GM12891 (cell line): ENCODE results near the gene SFMBT1.
"Not testable (repeated sequence)": the region's sequence is repeated elsewhere in the genome, so short reads cannot be mapped to it uniquely, and the experiment has no call there.

Experiments
- DNase-seq: peaks from one replicate; pipeline ENCODE4 v3.0.0; 2011; ENCODE audit warnings: low spot score; ENCODE audit not compliant: insufficient read length
- FAIRE-seq: peaks from 2 replicates; lab custom pipeline; 2011; peaks lifted over from hg19 to GRCh38; lab: Jason Lieb, UNC
- PAX5 ChIP-seq: IDR thresholded peaks from 2 replicates; pipeline ENCODE4 v1.6.1; 2011; ENCODE audit warnings: low read length, moderate library complexity, mild to moderate bottlenecking; ENCODE audit not compliant: insufficient read depth, severe bottlenecking
- POLR2A ChIP-seq: IDR thresholded peaks from 2 replicates; pipeline ENCODE4 v1.6.1; 2011; ENCODE audit warnings: low read depth, low read length, control low read depth
- POLR2AphosphoS5 ChIP-seq: IDR thresholded peaks from 2 replicates; pipeline ENCODE4 v1.6.1; 2011; ENCODE audit warnings: low read depth, low read length, control low read depth
- POU2F2 ChIP-seq: IDR thresholded peaks from 2 replicates; pipeline ENCODE4 v1.6.1; 2011; ENCODE audit warnings: low read depth, mild to moderate bottlenecking, control low read depth, low read length, moderate library complexity
- SPI1 ChIP-seq: IDR thresholded peaks from 2 replicates; pipeline ENCODE4 v1.6.1; 2011; ENCODE audit warnings: low read depth, low read length, control low read depth
- TAF1 ChIP-seq: IDR thresholded peaks from 2 replicates; pipeline ENCODE4 v1.6.1; 2011; ENCODE audit warnings: low read depth, low read length, control low read depth

SFMBT1 gene

DNA sequence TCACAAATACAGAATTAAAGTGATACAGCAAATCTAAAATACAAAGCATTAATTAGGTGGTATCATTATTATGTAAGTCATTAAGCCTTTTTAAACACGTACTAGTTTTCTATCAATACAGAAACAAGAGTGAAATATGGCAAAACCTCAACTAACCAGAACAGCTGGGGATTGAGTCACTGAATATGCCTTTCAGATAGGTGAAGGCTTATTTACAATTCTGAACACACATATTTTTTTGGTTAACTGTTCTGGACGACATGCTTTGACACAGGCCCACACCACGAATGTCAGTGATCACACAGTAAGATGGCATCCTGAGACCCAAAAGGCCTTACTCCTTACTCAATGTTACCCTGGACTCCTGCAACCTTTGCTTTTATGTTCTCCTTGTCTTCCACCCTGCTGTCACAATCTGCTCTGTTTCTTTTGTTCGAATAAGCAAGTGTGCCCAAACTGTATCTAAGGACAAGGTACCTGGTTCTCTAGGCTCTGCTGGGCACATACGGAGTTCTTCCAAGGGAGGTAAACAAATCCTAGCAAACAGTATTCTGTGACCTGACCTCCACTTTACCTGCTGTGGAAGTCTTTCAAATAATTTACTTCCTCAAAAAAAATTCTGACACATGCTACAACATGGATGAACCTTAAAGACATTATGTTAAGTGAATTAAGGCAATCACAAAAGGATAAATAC is 7.0 kb downstream of the SFMBT1 start:
- DNase-seq: no peak
- no peak for FAIRE-seq
- no peak for TF ChIP-seq TAF1
- no peak for TF ChIP-seq POU2F2

DNA sequence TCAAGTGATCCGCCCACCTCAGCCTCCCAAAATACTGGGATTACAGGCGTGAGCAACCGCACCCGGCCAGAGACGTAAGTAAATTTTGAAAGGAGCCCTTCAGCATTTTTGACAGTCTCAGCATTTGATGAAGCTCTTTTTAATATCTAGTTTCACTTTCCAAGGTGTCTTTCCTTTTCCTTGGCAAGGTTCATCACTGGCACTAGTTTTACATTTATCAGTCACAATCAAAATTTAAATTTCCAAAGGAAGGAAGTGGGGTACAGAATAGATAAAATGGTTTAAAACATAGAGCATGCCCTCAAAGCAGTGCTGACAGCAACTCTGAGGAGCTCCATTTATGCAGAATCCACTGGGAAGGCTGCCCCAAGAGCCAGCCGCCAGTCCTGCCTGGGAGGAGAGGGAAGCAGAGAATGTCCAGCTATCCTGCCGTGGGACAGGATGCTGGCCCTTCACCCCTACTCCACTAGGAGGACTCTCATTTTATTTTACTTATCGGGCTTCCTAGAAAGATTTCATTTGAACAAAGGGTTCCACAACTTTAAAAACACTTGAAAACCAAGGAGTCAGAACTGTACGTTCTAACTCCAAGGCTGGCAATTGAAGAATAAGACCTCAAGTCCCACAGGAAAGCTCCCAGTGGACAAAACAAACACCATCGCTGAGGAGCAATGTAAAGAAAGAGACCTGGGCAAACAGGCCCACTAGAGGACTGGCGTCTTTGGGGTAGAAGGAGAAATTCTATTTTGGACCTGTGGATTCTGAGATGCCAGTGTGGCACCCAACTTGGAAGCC is 9.9 kb downstream of the SFMBT1 start:
- TF ChIP-seq POLR2AphosphoS5: no peak
- no peak for TF ChIP-seq POLR2A
- TF ChIP-seq POU2F2: no peak
- no peak for TF ChIP-seq SPI1
- TF ChIP-seq PAX5: no peak
- no peak for TF ChIP-seq TAF1
- DNase-seq (no peak), FAIRE-seq (no peak)

DNA sequence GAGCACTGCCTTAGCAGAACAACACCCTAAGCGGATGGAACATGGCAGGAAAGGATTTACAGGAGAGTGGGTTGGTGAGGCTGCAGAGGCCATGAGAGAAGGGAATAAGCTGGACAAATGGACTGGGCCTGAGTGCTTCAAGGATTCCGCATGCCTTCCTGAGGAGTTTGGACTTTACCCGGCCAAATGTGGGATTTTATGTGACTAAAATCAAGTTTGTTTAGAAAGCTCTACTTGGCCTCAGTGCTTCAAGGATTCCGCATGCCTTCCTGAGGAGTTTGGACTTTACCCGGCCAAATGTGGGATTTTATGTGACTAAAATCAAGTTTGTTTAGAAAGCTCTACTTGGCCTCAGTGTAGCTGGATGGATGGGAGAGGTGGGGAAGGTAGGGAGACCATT is 10.9 kb downstream of the SFMBT1 start:
- DNase-seq, FAIRE-seq: not testable (repeated sequence)

DNA sequence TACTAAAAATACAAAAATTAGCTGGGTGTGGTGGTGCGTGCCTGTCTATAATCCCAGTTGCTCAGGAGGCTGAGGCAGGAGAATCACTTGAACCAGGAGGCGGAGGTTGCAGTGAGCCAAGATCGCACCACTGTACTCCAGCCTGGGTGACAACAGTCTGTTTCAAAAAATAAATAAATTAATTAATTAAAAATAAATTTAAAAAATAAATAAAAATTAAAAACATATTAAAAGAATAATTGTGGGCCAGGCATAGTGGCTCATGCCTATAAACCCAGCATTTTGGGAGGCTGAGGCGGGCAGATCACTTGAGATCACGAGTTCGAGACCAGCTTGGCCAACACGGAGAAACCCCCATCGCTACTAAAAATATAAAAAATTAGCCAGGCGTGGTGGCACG is 11.5 kb downstream of the SFMBT1 start:
- DNase-seq, FAIRE-seq: not testable (repeated sequence)

DNA sequence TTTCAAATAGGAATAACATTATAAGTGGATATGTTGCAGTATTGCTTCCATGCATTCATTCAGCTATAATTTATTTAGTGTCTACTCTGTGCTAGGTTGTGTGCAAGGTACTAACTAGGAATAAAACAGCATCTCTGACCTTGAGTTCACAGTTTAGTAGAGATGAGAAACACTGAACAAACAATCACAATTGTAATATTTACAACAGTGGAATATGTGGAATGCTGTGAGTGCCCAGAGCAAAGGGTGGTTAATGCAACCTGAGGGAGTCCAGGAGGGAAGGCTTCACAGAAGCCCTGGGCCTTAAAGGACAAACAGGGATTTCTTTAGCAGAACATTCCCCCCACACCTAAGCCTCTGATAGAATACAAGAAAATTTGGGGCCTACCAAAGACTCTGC is 13.3 kb downstream of the SFMBT1 start:
- FAIRE-seq: no peak
- DNase-seq: no peak
- TF ChIP-seq POU2F2: no peak
- no peak for TF ChIP-seq POLR2A
- TF ChIP-seq TAF1: no peak
- no peak for TF ChIP-seq POLR2AphosphoS5
- TF ChIP-seq PAX5: no peak
- TF ChIP-seq SPI1: no peak

DNA sequence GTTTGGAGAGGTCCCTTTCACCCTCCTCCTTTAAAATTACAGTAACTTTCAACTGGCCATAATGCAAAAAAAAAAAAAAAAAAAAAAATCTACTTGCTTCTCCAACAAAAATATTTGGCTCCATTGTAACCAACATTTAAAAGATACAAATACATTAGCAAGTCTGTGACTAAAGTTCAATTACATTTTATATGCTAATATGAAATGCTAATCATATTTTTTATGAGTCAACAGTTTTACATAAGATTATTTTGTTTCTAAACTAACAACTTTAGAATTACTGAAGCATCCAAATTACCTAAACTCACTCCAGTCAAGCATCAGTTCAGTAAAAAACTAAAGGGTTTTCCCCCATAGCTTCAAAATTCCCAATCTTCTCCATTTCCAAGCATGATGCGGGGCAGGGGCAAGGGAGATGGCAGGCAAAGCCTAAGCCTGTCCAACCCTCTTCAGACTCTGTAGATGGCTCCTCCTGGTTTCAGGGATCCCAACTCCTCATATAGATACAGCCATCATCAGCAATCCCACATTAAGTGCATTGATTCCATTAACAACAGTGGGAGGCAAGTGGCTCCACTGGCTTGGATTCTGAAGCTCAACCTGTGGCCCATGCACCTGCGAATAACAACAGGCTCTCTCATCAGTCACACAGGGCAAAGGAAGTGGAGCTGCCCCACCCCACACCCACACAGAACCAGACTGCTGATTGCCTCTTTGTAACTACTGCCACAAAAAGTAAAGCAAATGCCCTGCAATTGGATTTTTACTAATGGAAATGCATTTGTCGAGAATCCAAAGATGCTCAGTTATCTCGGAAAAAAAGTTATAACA is 15.0 kb downstream of the SFMBT1 start:
- TF ChIP-seq SPI1 (peak; percentile 23; the same call in 1 of the 2 replicates), POU2F2 (no peak)
- no peak for DNase-seq

DNA sequence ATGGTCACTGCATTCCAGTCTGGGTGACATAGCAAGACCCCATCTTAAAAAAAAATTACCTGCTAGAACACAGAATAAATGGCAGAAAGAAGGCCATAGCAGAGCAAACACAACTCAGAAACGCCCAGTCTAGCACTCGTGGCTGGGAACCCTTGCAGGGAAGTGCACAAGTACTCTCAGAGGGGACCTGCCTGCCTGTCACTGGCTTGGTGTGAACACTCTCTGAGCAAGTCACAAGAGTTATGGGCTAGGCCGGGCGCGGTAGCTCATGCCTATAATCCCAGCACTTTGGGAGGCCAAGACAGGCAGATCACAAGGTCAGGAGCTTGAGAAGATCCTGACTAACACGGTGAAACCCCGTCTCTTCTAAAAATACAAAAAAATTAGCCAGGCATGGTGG is 17.2 kb downstream of the SFMBT1 start:
- no peak for FAIRE-seq
- DNase-seq: no peak
- TF ChIP-seq SPI1 (no peak), TAF1 (no peak), POLR2AphosphoS5 (no peak), PAX5 (no peak)

More for the DNA sequence above, 15.0 kb downstream of the SFMBT1 start:
- no peak for FAIRE-seq

DNA sequence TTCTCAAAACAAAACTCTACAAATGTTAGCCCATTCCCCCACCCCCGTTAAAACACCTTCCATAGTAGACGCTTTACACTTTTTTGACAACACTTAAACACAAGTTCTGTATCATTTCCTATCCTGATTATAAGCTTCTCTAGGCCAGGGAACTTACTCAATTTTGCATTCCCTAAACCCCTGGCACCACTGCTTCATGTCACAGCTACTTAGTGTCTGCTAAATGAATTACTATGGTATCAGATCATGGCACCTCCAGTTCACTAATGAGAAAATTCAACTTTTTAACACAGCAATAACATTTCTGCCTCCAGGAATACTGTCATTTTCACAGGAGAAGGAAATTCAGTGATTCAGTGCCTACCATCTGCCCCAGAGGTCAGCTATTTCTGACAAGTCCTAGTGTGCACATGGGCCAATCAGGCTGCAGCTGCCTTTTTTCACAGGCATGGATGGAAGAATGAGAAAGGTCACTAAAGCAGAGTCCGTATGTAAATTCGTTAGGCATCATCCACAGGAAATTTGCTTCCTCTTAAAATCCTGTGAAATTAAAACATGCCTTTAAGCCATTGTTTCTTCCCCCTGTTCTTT is 18.5 kb downstream of the SFMBT1 start:
- DNase-seq: no peak
- TF ChIP-seq SPI1 (no peak), POLR2AphosphoS5 (no peak), POU2F2 (no peak), TAF1 (no peak), POLR2A (no peak), PAX5 (no peak)
- FAIRE-seq: no peak

DNA sequence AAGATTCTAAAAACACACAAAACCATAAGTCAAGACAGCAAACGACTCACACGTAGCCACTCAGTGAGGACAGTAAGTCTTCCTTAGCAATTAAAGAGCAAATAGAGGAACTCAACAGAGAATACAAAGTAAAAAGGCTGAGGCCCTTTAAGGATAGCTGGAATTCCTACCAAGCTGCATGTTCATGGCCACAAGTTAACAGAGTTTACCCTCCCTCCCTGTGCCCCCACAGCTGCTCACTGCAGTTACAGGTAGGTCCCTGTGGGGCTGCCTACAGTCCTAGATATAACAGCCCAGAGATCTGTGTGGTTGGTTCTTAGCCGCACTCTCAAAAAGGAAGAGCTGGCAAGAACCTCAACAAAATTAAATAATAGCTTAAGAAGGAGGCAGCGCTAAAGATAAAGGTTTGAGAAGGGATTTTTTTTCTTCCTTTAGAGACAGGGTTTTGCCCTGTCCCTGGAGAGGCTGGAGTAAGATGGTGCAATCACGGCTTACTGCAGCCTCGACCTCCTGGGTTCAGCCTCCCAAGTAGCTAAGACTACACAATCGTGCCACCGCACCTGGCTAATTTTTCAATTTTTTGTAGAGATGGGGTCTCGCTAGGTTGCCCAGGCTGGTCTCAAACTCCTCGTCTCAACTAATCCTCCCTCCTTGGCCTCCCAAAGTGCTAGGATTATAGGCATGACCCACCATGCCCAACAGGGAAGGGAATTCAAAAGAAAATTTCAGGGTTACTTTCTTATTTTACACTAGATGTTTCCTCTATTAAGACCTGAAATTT is 19.3 kb downstream of the SFMBT1 start:
- no peak for TF ChIP-seq SPI1
- no peak for TF ChIP-seq POLR2A
- no peak for TF ChIP-seq TAF1
- TF ChIP-seq POLR2AphosphoS5: no peak
- no peak for TF ChIP-seq POU2F2
- TF ChIP-seq PAX5: no peak
- FAIRE-seq: no peak
- no peak for DNase-seq
